Measurements from ENCODE around the gene PSMD11.

Gene PSMD11

DNA sequence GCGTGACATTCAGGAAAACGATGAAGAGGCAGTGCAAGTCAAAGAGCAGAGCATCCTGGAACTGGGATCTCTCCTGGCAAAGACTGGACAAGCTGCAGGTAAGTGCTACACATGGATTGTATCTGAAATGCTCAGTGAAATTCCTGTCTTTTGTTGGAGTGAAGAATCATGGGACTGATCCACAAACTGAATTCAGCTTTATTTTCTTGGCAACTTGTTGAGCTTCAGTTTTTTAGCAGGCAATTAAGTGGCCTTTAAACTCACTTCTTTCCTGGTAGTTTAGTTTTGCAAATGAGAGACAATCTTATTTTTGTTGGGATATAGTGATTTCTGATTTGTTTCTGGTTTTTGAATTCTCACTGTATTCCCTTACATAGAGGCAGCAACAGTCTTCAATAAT lies 2.6 kb downstream of the PSMD11 start:
- TF ChIP-seq, protein P1, sequence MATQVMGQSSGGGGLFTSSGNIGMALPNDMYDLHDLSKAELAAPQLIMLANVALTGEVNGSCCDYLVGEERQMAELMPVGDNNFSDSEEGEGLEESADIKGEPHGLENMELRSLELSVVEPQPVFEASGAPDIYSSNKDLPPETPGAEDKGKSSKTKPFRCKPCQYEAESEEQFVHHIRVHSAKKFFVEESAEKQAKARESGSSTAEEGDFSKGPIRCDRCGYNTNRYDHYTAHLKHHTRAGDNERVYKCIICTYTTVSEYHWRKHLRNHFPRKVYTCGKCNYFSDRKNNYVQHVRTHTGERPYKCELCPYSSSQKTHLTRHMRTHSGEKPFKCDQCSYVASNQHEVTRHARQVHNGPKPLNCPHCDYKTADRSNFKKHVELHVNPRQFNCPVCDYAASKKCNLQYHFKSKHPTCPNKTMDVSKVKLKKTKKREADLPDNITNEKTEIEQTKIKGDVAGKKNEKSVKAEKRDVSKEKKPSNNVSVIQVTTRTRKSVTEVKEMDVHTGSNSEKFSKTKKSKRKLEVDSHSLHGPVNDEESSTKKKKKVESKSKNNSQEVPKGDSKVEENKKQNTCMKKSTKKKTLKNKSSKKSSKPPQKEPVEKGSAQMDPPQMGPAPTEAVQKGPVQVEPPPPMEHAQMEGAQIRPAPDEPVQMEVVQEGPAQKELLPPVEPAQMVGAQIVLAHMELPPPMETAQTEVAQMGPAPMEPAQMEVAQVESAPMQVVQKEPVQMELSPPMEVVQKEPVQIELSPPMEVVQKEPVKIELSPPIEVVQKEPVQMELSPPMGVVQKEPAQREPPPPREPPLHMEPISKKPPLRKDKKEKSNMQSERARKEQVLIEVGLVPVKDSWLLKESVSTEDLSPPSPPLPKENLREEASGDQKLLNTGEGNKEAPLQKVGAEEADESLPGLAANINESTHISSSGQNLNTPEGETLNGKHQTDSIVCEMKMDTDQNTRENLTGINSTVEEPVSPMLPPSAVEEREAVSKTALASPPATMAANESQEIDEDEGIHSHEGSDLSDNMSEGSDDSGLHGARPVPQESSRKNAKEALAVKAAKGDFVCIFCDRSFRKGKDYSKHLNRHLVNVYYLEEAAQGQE (IDR thresholded peaks at IDR 0.05; ENCODE audit: insufficient read depth in 1 of 2, low read depth in 2 of 2, low read length in 2 of 2): no peak
- TF ChIP-seq POLR2AphosphoS5 (IDR thresholded peaks at IDR 0.05; ENCODE audit: low read depth, low read length) (no peak), SIN3A (IDR thresholded peaks at IDR 0.05; ENCODE audit: borderline replicate concordance, insufficient read depth, low read length) (no peak), FOXP2 (optimal IDR thresholded peaks at IDR 0.05; ENCODE audit: borderline replicate concordance, extremely low read depth, extremely low read length, insufficient read depth) (no peak), TAF1 (IDR thresholded peaks at IDR 0.05; ENCODE audit: borderline replicate concordance, insufficient read depth, low read length) (no peak)

DNA sequence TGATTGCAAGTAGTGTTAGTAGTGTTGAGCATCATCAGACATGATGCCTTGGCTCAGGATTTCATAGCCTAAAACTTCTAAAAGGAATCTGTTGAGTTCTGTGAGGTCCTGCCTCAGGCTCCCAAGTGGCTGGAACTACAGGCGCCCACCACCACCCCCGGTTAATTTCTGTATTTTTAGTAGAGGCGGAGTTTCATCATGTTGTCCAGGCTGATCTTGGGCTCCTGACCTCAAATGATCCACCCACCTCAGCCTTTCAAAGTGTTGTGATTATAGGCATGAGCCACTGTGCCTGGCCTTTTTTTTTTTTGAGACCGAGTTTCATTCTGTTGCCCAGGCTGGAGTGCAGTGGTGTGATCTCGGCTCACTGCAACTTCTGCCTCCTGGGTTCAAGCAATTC lies 5.7 kb downstream of the PSMD11 start:
- no peak for TF ChIP-seq FOXP2 (optimal IDR thresholded peaks at IDR 0.05; ENCODE audit: borderline replicate concordance, extremely low read depth, extremely low read length, insufficient read depth)

DNA sequence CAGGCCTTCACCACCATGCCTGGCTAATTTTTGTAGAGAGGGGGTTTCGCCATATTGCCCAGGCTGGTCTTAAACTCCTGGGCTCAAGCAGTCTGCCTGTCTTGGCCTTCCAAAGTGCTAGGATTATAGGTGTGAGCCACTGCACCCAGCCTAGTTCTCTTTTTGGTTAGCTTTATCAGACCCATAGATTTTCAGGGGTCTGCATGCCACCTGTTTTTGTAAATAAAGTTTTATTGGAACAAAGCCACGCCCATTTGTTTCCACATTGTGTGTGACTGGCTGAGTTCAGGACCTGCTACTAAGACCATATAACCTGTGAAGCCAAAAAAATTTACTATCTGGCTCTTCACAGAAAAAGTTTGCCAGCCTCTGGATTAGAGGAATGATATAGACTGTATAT lies 7.6 kb downstream of the PSMD11 start:
- TF ChIP-seq FOXP2 (optimal IDR thresholded peaks at IDR 0.05; ENCODE audit: borderline replicate concordance, extremely low read depth, extremely low read length, insufficient read depth): no peak

DNA sequence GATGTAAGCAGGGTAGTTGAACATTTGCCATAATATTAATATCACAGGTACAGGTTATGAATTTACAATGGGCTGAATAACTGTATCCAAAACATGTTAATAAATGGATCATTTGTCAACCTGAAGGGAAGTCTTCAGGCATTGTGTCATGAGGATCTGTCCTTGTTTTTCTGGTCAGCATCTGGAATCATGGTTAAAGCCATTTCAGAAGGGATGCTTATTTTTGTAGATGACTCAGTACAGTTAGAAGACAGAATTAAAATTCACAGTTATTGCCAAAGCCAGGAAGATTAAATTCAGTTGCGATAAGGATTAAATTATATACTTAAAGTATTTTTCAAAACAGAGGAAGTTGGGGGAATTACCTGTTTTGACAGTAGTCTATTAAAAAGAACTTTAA lies 8.0 kb downstream of the PSMD11 start:
- TF ChIP-seq SIN3A (IDR thresholded peaks at IDR 0.05; ENCODE audit: borderline replicate concordance, insufficient read depth, low read length) (no peak), POLR2AphosphoS5 (IDR thresholded peaks at IDR 0.05; ENCODE audit: low read depth, low read length) (no peak), FOXP2 (optimal IDR thresholded peaks at IDR 0.05; ENCODE audit: borderline replicate concordance, extremely low read depth, extremely low read length, insufficient read depth) (no peak), TAF1 (IDR thresholded peaks at IDR 0.05; ENCODE audit: borderline replicate concordance, insufficient read depth, low read length) (no peak)
- TF ChIP-seq, protein P1 (IDR thresholded peaks at IDR 0.05; ENCODE audit: insufficient read depth in 1 of 2, low read depth in 2 of 2, low read length in 2 of 2): no peak

DNA sequence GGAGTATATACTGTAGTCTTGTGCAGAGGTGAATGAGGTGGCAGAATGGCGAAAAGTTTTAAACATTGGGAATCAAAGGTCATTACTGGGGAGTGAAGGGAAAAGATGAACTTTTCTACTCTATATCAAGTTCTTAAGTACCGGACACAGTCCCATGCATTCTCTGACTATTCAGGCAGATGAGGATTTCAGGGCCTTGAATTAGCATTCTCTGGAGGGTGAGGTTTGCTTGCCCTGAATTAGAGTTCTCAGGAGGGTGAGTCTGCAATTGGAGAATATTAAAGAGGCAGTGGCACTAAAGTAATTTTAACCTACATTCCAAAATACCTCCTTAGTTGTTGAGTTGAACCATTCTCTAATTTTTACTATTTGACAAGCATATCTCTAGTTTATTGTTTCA lies 9.1 kb downstream of the PSMD11 start:
- TF ChIP-seq FOXP2 (optimal IDR thresholded peaks at IDR 0.05; ENCODE audit: borderline replicate concordance, extremely low read depth, extremely low read length, insufficient read depth): no peak
- TF ChIP-seq TAF1 (IDR thresholded peaks at IDR 0.05; ENCODE audit: borderline replicate concordance, insufficient read depth, low read length): no peak
- TF ChIP-seq, protein P1 (IDR thresholded peaks at IDR 0.05; ENCODE audit: insufficient read depth in 1 of 2, low read depth in 2 of 2, low read length in 2 of 2): no peak
- no peak for TF ChIP-seq POLR2AphosphoS5 (IDR thresholded peaks at IDR 0.05; ENCODE audit: low read depth, low read length)
- no peak for TF ChIP-seq SIN3A (IDR thresholded peaks at IDR 0.05; ENCODE audit: borderline replicate concordance, insufficient read depth, low read length)

DNA sequence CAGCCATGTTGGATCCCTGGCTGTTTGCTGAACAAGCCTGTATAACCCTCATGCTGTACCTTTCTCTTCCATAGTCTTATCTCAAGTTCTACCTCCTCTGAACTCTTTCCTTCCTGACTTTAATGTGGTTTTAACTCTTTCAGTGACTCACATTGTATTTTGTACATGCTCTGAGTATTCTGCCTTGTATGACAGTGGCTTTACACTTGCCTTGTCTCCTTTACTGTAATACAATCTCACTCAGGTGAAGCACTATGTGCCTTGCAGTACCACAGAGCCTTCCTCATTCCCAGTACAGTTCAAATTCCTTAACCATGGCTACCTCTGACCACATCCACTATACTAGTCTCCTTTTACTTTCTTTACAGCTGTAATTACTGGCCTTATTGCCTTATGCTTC lies 14.1 kb downstream of the PSMD11 start:
- TF ChIP-seq TAF1 (IDR thresholded peaks at IDR 0.05; ENCODE audit: borderline replicate concordance, insufficient read depth, low read length) (no peak), SIN3A (IDR thresholded peaks at IDR 0.05; ENCODE audit: borderline replicate concordance, insufficient read depth, low read length) (no peak), POLR2AphosphoS5 (IDR thresholded peaks at IDR 0.05; ENCODE audit: low read depth, low read length) (no peak), FOXP2 (optimal IDR thresholded peaks at IDR 0.05; ENCODE audit: borderline replicate concordance, extremely low read depth, extremely low read length, insufficient read depth) (no peak)
- TF ChIP-seq, protein P1 (IDR thresholded peaks at IDR 0.05; ENCODE audit: insufficient read depth in 1 of 2, low read depth in 2 of 2, low read length in 2 of 2): no peak

All from PFSK-1 (cell line).